Keratinocyte (primary cell): ENCODE results near the gene SH3GL3. TPM values are rescaled to one million over a fixed set of nuclear protein-coding genes. Genes with fewer than 3 reads are reported as not detected.
A peak's percentile ranks its signal among the peaks of the same experiment; 100 is the strongest.

Experiments used
- DNase-seq: peaks from one replicate; pipeline ENCODE4 v3.0.0-alpha.2; 2011; ENCODE audit warnings: low read depth, missing footprints, low spot score
- FAIRE-seq: peaks from 2 replicates; lab custom pipeline; 2011; peaks lifted over from hg19 to GRCh38; lab: Jason Lieb, UNC
- H2AFZ ChIP-seq: 2 replicates; pipeline ENCODE4 v1.6.0; 2012; ENCODE audit warnings: low read length, control low read depth, inconsistent platforms; ENCODE audit not compliant: control insufficient read depth
- H3K27ac ChIP-seq: 2 replicates; pipeline ENCODE4 v1.5.1; 2011; ENCODE audit warnings: low read length; ENCODE audit not compliant: control insufficient read depth, insufficient read depth
- H3K27me3 ChIP-seq: 3 replicates; pipeline ENCODE4 v1.6.0; 2011; ENCODE audit warnings: low read length; ENCODE audit not compliant: control insufficient read depth, insufficient read depth; ENCODE audit errors: extremely low read depth
- H3K36me3 ChIP-seq, 2 experiments: 2 replicates in 1 of 2; 3 replicates in 1 of 2; pipeline ENCODE4 v1.5.1; 2011; ENCODE audit warnings: low read length in 2 of 2, mild to moderate bottlenecking in 1 of 2; ENCODE audit not compliant: control insufficient read depth in 2 of 2, insufficient read depth in 2 of 2; ENCODE audit errors: extremely low read depth in 1 of 2
- H3K4me1 ChIP-seq: 3 replicates; pipeline ENCODE4 v1.5.1; 2011; ENCODE audit warnings: low read length; ENCODE audit not compliant: control insufficient read depth, insufficient read depth; ENCODE audit errors: extremely low read depth
- H3K4me2 ChIP-seq: 3 replicates; pipeline ENCODE4 v1.6.0; 2011; ENCODE audit warnings: low read depth, low read length; ENCODE audit not compliant: control insufficient read depth, insufficient read depth; ENCODE audit errors: extremely low read depth
- H3K4me3 ChIP-seq, 3 experiments: fragments of 200-600 bp in 1 of 3; sonication (generic) in 1 of 3; 2 replicates in 2 of 3; 3 replicates in 1 of 3; pipeline ENCODE4 v1.5.1; 2011 to 2016; ENCODE audit warnings: low read length in 3 of 3, mild to moderate bottlenecking in 3 of 3, control low read depth in 2 of 3, inconsistent platforms in 1 of 3, low read depth in 1 of 3, mixed read lengths in 1 of 3, mixed run types in 1 of 3, moderate library complexity in 1 of 3; ENCODE audit not compliant: control insufficient read depth in 2 of 3, insufficient read depth in 2 of 3; ENCODE audit errors: extremely low read depth in 1 of 3
- H3K79me2 ChIP-seq: 2 replicates; pipeline ENCODE4 v1.6.0; 2012; ENCODE audit warnings: low read length; ENCODE audit not compliant: control insufficient read depth, insufficient read depth
- H3K9ac ChIP-seq: 3 replicates; pipeline ENCODE4 v1.6.0; 2011; ENCODE audit warnings: low read length; ENCODE audit not compliant: control insufficient read depth, insufficient read depth; ENCODE audit errors: extremely low read depth
- H3K9me1 ChIP-seq: 3 replicates; pipeline ENCODE4 v1.6.0; 2011; ENCODE audit warnings: low read length; ENCODE audit not compliant: control insufficient read depth, insufficient read depth; ENCODE audit errors: extremely low read depth
- H3K9me3 ChIP-seq: 2 replicates; pipeline ENCODE4 v1.5.1; 2012; ENCODE audit warnings: low read depth, low read length; ENCODE audit not compliant: control insufficient read depth
- H4K20me1 ChIP-seq: 3 replicates; pipeline ENCODE4 v1.6.0; 2011; ENCODE audit warnings: low read length; ENCODE audit not compliant: control insufficient read depth, insufficient read depth; ENCODE audit errors: extremely low read depth
- CTCF ChIP-seq, 3 experiments: IDR thresholded peaks in 1 of 3; conservative IDR thresholded peaks in 1 of 3; optimal IDR thresholded peaks in 1 of 3; 2 replicates in 2 of 3; 3 replicates in 1 of 3; pipeline versions ENCODE3 to v1.5.1; 2011; ENCODE audit warnings: low read length in 3 of 3, mild to moderate bottlenecking in 3 of 3, moderate library complexity in 2 of 3, control low read depth in 1 of 3, inconsistent platforms in 1 of 3; ENCODE audit not compliant: insufficient read depth in 2 of 3; ENCODE audit errors: extremely low read depth in 1 of 3
- EZH2 ChIP-seq: IDR thresholded peaks from one replicate; pipeline ENCODE4 v1.6.1; 2012; ENCODE audit warnings: inconsistent platforms, mild to moderate bottlenecking, low read length, moderate library complexity
- dilution Hi-C: fragments of 300-500 bp; cut with MboI; formaldehyde crosslinking; loops from one replicate; pipeline ENCODE4 v1.7.0; 2020; ENCODE audit warnings: low sequenced_read_pairs; ENCODE audit not compliant: extremely low pct_ligation_motif_present
- polyA plus RNA-seq, 5 experiments: library from polyadenylated mRNA; depleted of rRNA in 3 of 5; stranded (reverse) in 3 of 5; stranded (forward) in 1 of 5; unstranded in 1 of 5; fragments of >200 nt; gene quantifications; 1 replicate in 1 of 5; 2 replicates in 3 of 5; 3 replicates in 1 of 5; pipeline versions ENCODE4 v1.2.1 to v1.2.3, GENCODE V29; 2011 to 2012; ENCODE audit warnings: missing spikeins in 2 of 5, low read depth in 1 of 5, low replicate concordance in 1 of 5

The SH3GL3 gene
- polyA plus RNA-seq, 1 donor (not counting 4 experiments of a cell fraction or from before 2014, with no cell fraction given) = 0.20 TPM

GRCh38 chr15:83592370-83593040 lies 145.4 kb downstream of the SH3GL3 start:
- Histone ChIP-seq H2AFZ (no peak overlapping the region), H3K27ac (no peak overlapping the region), H4K20me1 (no peaks in the 10 kb centered on the region), H3K79me2 (no peaks in the 10 kb centered on the region), H3K27me3 (no peaks in the 10 kb centered on the region), H3K9me1 (no peaks in the 10 kb centered on the region), H3K9ac (no peak overlapping the region), H3K9me3 (no peaks in the 10 kb centered on the region), H3K4me2 (no peak overlapping the region), H3K4me3 (no peak overlapping the region), H3K4me1 (no peaks in the 10 kb centered on the region), H3K36me3 (no peaks in the 10 kb centered on the region)
- DNase-seq = no peak
- TF ChIP-seq EZH2 (no peak), CTCF (optimal IDR thresholded peaks at IDR 0.05 in 1 of 3, IDR thresholded peaks at IDR 0.05 in 1 of 3, conservative IDR thresholded peaks at IDR 0.05 in 1 of 3; ENCODE audit: extremely low read depth in 1 of 3, insufficient read depth in 2 of 3, low read length in 3 of 3) (no peak)
- FAIRE-seq = no peak
- dilution Hi-C loops = no loop called here

- Histone ChIP-seq H2AFZ (no peak overlapping the region), H3K9me1 (no peaks in the 10 kb centered on the region), H3K36me3 (no peaks in the 10 kb centered on the region), H4K20me1 (no peaks in the 10 kb centered on the region), H3K27me3 (no peaks in the 10 kb centered on the region), H3K27ac (no peak overlapping the region), H3K79me2 (no peaks in the 10 kb centered on the region), H3K4me3 (no peak overlapping the region), H3K9me3 (no peaks in the 10 kb centered on the region), H3K9ac (no peak overlapping the region), H3K4me2 (no peak overlapping the region), H3K4me1 (no peaks in the 10 kb centered on the region)
- no peak for TF ChIP-seq EZH2
- TF ChIP-seq CTCF (optimal IDR thresholded peaks at IDR 0.05 in 1 of 3, IDR thresholded peaks at IDR 0.05 in 1 of 3, conservative IDR thresholded peaks at IDR 0.05 in 1 of 3; ENCODE audit: extremely low read depth in 1 of 3, insufficient read depth in 2 of 3, low read length in 3 of 3) = no peak
- dilution Hi-C loops = no loop called here
- FAIRE-seq (peak; percentile 46), DNase-seq (no peak)
Measured at GRCh38 chr15:83595191-83595590, 148.1 kb downstream of the SH3GL3 start.
